MM.1S (cell line): ENCODE results near the gene CDH7.

Experiments
- EZH2 ChIP-seq: fragments of 300-600 bp; sonication (generic); optimal IDR thresholded peaks from 2 replicates; pipeline ENCODE3; 2017; ENCODE audit warnings: low read depth, mild to moderate bottlenecking, antibody characterized with exemption, low read length, mixed read lengths
- EZH2phosphoT487 ChIP-seq: fragments of 300-600 bp; sonication (generic); IDR thresholded peaks from 2 replicates; pipeline ENCODE4 v1.6.1; 2018; ENCODE audit warnings: antibody characterized with exemption, low read length
- TF ChIP-seq, protein P1 (sequence below): fragments of 300-600 bp; sonication (generic); IDR thresholded peaks from 2 replicates; pipeline ENCODE4 v1.5.1; 2016; ENCODE audit warnings: antibody characterized with exemption, low read length, mixed read lengths

- TF ChIP-seq, protein P1, sequence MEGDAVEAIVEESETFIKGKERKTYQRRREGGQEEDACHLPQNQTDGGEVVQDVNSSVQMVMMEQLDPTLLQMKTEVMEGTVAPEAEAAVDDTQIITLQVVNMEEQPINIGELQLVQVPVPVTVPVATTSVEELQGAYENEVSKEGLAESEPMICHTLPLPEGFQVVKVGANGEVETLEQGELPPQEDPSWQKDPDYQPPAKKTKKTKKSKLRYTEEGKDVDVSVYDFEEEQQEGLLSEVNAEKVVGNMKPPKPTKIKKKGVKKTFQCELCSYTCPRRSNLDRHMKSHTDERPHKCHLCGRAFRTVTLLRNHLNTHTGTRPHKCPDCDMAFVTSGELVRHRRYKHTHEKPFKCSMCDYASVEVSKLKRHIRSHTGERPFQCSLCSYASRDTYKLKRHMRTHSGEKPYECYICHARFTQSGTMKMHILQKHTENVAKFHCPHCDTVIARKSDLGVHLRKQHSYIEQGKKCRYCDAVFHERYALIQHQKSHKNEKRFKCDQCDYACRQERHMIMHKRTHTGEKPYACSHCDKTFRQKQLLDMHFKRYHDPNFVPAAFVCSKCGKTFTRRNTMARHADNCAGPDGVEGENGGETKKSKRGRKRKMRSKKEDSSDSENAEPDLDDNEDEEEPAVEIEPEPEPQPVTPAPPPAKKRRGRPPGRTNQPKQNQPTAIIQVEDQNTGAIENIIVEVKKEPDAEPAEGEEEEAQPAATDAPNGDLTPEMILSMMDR = no peak
- TF ChIP-seq EZH2phosphoT487 = no peak
- TF ChIP-seq EZH2 = no peak
These were observed 66.4 kb downstream of the CDH7 start for GRCh38 chr18:65817178-65817577.
